Activated CD4-positive, alpha-beta T cell treated with anti-CD3 and anti-CD28 coated beads, Interleukin-2, amount 50 U/mL, for 24 hours (primary cell): ENCODE data around the gene KARS1.

ENCODE experiments used
- DNase-seq, 2 donors: peaks; one replicate each; pipeline ENCODE4 v3.0.0-alpha.2; 2020; ENCODE audit warnings: low read depth in 1 of 2, low spot score in 1 of 2

The KARS1 gene

GRCh38 chr16:75647492-75648264 is at the start of gene KARS1, which contains the start of gene TERF2IP:
KARS1 (minus strand) TSS chr16:75647665; CDS start chr16:75647639, 26 bp downstream.
TERF2IP (plus strand) TSS chr16:75647773; CDS start chr16:75647883, 110 bp downstream.
- peak; percentile 88 to 91 for DNase-seq

- no peak for DNase-seq
Measured at GRCh38 chr16:75695708-75696107, 48.2 kb upstream of the KARS1 start.

GRCh38 chr16:75687361-75687760 is 39.9 kb upstream of the KARS1 start:
- DNase-seq = no peak

GRCh38 chr16:75682308-75682707 is 34.8 kb upstream of the KARS1 start:
- DNase-seq = no peak

- DNase-seq = no peak
Measured at GRCh38 chr16:75679366-75679765, 31.9 kb upstream of the KARS1 start.

- DNase-seq = no peak
Measured at GRCh38 chr16:75676909-75677308, 29.4 kb upstream of the KARS1 start, which contains the start of gene CPHXL2. CPHXL2 (minus strand) TSS chr16:75677009; CDS start chr16:75676999, 10 bp downstream.

- no peak for DNase-seq
Measured at GRCh38 chr16:75667503-75667902, 20.0 kb upstream of the KARS1 start.

- DNase-seq = no peak
Measured at GRCh38 chr16:75660726-75661302, 13.3 kb upstream of the KARS1 start.

GRCh38 chr16:75660321-75660720 is 12.9 kb upstream of the KARS1 start:
- no peak for DNase-seq

GRCh38 chr16:75658175-75658574 is 10.7 kb upstream of the KARS1 start:
- DNase-seq = no peak

GRCh38 chr16:75653922-75654321 is 6.5 kb upstream of the KARS1 start:
- no peak for DNase-seq

- DNase-seq = peak; percentile 69 to 76
Measured at GRCh38 chr16:75648265-75649076, 1.0 kb upstream of the KARS1 start.

GRCh38 chr16:75647112-75647491 is 363 bp downstream of the KARS1 start:
- no peak for DNase-seq

- no peak for DNase-seq
Measured at GRCh38 chr16:75644240-75645012, 3.0 kb downstream of the KARS1 start.

GRCh38 chr16:75640598-75640997 is 6.9 kb downstream of the KARS1 start:
- no peak for DNase-seq

- DNase-seq = no peak
Measured at GRCh38 chr16:75635036-75635435, 12.4 kb downstream of the KARS1 start.

- no peak for DNase-seq
Measured at GRCh38 chr16:75632857-75633256, 14.6 kb downstream of the KARS1 start.

- DNase-seq = no peak
Measured at GRCh38 chr16:75630052-75630451, 17.4 kb downstream of the KARS1 start.

GRCh38 chr16:75629132-75629531 is 18.3 kb downstream of the KARS1 start:
- DNase-seq = no peak

GRCh38 chr16:75628351-75628750 is 19.1 kb downstream of the KARS1 start:
- no peak for DNase-seq

GRCh38 chr16:75627851-75628250 is 19.6 kb downstream of the KARS1 start:
- DNase-seq = no peak
